Islet precursor cell (in vitro differentiated cells): ENCODE measurements around the gene IL17RC.
"Not testable (repeated sequence)": the region's sequence is repeated elsewhere in the genome, so short reads cannot be mapped to it uniquely, and the experiment has no call there.

Experiments used
- DNase-seq: peaks from one replicate; pipeline ENCODE4 v3.0.0-alpha.2; 2018

Gene IL17RC

GRCh38 chr3:9896755-9897407, 20.0 kb upstream of the IL17RC start:
- DNase-seq, result not testable (repeated sequence)

DNA sequence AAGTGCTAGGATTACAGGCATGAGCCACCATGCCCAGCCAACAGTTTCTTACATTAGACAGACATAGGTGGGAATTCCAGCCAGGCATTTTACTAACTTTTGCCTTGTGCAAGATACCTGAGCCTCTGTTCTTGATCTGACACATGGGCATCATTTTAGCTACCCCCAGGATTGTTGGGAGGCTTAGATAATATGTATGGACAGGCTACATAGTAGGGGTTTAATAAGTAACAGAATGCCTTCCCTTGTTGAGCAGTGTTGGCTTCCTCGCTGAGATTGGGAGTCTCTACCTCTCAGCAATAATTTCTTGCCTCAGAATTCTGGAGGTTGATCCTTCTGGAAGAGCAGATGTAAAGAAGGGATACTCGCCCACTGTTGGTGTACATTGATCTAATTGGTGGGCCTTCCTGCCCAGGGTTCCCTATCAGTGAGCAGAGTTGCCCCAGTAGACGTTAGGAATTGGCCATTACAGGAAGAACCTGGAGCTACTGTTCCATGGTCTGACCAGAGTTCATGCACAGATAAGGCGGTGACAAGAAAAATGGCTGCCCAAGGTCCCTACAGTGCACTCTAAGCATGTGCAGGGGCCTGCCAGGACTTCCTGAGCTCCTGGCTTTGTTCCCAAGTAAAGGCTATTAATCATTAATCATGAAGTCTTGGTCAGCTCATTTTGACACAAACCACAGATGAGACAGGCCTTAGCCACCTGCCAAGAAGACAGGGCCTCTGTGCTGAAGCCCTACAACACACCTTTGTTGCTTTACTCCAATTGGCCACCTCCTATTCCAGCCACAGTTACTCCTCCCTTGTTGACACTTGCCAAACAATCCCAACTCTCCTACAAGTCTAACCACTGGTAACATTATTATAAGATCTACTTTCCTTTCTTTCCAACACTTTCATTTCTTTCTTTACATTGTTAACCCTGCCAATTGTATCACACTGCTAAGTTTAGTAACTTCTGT, 19.2 kb upstream of the IL17RC start:
- DNase-seq, result no peak

- no peak for DNase-seq
Observed at GRCh38 chr3:9898467-9899241, 18.2 kb upstream of the IL17RC start.

DNA sequence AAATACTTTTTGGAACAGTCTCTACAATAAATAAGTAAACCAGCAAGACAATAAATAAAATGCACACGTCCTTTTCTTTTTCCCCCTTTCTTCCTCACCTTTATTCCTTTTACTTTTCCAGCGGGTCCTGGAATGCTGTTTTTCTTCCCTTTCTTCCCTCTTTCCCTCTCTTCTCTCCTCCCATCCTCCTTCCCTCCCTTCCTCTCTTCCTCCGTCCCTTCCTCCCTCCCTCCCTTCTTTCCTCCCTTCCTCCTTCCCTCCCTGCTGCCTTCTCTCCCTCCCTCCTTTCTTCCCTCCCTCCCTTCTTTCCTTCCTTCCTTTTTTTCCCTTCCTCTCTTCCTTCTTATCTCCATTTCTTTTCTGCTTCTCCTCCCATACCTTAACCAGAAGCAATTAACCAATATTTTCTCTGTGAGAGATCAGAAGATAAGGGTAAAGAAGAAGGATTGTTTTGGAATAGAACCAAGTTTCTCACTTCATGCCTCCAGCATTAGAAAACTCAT, 17.6 kb upstream of the IL17RC start:
- DNase-seq, result no peak

GRCh38 chr3:9900965-9901415, 15.9 kb upstream of the IL17RC start:
- DNase-seq, result not testable (repeated sequence)

- no peak for DNase-seq
Observed at GRCh38 chr3:9901967-9902366, 14.9 kb upstream of the IL17RC start.

DNA sequence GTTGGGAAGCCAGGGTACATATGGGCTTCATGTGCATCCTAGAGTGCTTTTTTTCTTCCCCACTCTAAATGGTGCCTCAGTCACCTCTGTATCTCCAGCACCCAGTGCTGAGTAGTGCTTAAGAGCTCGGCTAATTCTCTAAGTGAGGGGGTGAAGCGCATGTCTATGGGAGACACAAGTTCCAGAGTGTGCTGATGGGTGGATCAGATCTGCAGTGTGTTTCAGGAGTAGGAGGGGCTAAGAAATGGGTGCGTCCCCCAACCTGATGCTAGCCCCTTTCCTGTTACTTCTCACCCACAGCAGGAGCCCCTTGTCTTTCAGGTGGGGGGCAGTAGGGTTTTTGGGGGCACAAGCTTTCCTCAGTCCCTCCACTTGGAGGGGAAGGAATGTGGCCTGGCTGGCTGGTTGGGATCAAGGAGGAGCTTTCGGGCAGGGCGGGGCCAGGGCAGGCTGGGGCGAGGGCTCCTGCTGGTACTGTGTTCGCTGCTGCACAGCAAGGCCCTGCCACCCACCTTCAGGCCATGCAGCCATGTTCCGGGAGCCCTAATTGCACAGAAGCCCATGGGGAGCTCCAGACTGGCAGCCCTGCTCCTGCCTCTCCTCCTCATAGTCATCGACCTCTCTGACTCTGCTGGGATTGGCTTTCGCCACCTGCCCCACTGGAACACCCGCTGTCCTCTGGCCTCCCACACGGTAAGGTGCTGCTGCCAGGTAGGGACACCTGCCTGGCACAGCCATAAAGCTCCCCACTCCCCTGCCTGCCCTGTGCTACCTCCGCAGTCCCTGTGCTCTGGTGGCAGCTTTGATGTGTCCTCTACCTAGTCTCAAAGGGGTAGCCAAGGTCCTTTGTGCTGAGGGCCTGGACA, 14.3 kb upstream of the IL17RC start, which contains the start of gene IL17RE:
IL17RE (plus strand) TSS at position 477 of the 866 bp plus-strand sequence; CDS start at position 562, 85 bp downstream.
- DNase-seq, result peak; percentile 79

GRCh38 chr3:9903238-9903624, 13.7 kb upstream of the IL17RC start:
- DNase-seq, result peak; percentile 66

DNA sequence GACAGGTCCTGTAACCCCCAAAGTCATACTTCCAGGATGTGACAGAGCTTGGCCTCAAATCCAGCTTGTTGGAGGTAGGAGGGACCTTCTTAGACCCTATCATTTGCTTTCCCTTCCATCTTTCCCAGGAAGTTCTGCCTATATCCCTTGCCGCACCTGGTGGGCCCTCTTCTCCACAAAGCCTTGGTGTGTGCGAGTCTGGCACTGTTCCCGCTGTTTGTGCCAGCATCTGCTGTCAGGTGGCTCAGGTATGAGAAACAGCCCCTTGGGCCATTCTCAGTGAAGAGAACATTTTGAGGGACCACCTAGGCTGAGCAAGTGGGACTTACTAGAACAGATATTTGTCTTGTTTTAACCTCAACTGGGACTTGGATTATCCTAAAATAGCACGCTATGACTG, 13.0 kb upstream of the IL17RC start:
- DNase-seq, result no peak

- no peak for DNase-seq
Observed at GRCh38 chr3:9906480-9906879, 10.4 kb upstream of the IL17RC start.

DNA sequence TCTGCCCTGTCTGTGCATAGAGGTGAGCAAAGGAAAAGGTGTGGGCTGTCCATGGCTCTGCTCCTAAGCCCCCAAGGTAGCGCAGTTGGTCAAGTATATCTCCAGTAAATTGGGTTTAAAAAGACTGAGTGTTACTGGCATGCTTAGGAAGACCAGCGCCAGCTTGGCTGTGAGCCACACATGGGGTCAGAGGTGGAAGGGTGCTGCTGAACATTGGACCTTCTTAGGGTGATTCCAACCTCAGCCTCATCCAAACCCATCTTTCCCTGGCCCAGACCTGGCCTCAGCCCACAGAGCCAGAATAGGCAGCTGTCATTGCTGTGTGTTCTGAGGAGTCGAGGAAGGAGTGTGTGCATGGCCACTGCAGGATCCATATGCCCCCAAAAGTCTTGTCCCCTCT, 8.6 kb upstream of the IL17RC start:
- no peak for DNase-seq

- no peak for DNase-seq
Observed at GRCh38 chr3:9909221-9910013, 7.5 kb upstream of the IL17RC start.

DNA sequence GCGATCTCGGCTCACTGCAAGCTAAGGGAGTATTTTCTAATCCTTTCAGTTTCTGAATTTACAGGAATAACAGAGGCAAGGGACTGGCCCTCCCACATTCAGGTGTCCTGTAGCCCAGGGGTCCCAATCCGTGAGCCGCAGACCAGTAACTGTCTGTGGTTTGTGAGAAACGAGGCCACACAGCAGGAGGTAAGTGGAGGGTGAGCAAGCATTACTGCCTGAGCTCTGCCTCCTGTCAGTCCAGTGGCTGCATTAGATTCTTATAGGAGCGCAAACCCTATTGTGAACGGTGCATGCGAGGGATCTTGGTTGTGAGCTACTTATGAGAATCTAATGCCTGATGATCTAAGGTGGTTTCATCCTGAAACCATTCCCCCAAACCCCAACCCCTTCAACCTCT, 5.0 kb upstream of the IL17RC start:
- DNase-seq, result no peak

DNA sequence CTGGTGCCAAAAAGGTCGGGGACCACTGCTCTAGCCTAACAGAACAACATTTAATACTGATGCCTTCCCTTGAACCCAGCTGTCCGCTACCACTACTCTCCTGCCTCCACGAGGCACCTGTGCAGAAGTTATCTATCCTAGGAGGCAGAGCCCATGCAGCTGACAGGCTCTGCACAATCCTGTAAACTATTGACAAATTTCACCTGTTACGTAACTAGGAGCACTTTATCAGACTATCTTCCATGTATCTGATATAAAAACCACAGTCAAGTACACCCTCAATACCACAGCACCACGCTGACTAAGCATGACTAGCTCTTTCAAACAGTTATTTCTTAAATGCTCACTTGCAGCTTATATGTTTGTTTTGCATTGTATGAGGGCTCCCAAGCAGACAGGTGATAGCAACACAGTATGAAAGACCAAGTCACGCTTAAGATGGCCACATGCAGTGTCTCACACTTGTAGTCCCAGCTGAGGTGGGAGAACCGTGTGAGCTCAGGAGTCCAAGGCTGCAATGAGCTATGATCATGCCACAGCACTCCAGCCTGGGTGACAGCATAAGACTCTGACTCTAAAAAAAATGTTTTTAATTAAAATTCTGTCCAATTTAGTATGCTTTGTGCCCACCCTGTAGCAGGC, 4.5 kb upstream of the IL17RC start:
- DNase-seq, result no peak

GRCh38 chr3:9913601-9914000, 3.3 kb upstream of the IL17RC start:
- DNase-seq, result no peak

- DNase-seq, result no peak
Observed at GRCh38 chr3:9914011-9914410, 2.9 kb upstream of the IL17RC start.

- no peak for DNase-seq
Observed at GRCh38 chr3:9914559-9915253, 2.2 kb upstream of the IL17RC start.

DNA sequence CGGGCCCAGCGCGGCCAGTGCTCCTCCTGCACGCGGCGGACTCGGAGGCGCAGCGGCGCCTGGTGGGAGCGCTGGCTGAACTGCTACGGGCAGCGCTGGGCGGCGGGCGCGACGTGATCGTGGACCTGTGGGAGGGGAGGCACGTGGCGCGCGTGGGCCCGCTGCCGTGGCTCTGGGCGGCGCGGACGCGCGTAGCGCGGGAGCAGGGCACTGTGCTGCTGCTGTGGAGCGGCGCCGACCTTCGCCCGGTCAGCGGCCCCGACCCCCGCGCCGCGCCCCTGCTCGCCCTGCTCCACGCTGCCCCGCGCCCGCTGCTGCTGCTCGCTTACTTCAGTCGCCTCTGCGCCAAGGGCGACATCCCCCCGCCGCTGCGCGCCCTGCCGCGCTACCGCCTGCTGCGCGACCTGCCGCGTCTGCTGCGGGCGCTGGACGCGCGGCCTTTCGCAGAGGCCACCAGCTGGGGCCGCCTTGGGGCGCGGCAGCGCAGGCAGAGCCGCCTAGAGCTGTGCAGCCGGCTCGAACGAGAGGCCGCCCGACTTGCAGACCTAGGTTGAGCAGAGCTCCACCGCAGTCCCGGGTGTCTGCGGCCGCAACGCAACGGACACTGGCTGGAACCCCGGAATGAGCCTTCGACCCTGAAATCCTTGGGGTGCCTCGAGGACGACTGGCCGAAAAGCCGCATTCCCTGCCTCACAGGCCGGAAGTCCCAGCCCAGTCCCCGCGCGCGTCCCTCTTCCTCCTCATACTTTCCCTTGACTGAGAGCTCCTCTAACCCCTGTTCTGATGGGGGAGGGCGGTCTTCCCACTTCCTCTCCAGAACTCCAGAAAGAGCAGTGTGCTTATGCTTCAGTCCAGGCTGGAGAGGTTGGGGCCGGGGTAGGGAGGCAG, 1.4 kb upstream of the IL17RC start:
- DNase-seq, result peak; percentile 86

- DNase-seq, result no peak
Observed at GRCh38 chr3:9916346-9916733, 558 bp upstream of the IL17RC start.
